HUES64 (cell line): ENCODE results near the gene MMAB. TPM values are rescaled to one million over a fixed set of nuclear protein-coding genes. Genes with fewer than 3 reads are reported as not detected.

ENCODE experiments used
- H3K27ac ChIP-seq: 2 replicates; pipeline ENCODE4 v1.7.0; 2013; ENCODE audit warnings: low read depth, low read length, inconsistent platforms
- H3K27me3 ChIP-seq: 2 replicates; pipeline ENCODE4 v1.6.1; 2013; ENCODE audit warnings: mild to moderate bottlenecking, low read length; ENCODE audit not compliant: insufficient read depth
- H3K36me3 ChIP-seq: 2 replicates; pipeline ENCODE4 v1.6.1; 2013; ENCODE audit warnings: mild to moderate bottlenecking, low read length; ENCODE audit not compliant: insufficient read depth
- H3K4me1 ChIP-seq: 2 replicates; pipeline ENCODE4 v1.6.1; 2013; ENCODE audit warnings: mild to moderate bottlenecking, low read length, moderate library complexity; ENCODE audit not compliant: insufficient read depth
- H3K4me3 ChIP-seq: 2 replicates; pipeline ENCODE4 v1.5.1; 2013; ENCODE audit warnings: mild to moderate bottlenecking, low read length, moderate library complexity
- H3K9ac ChIP-seq: 2 replicates; pipeline ENCODE4 v1.6.1; 2013; ENCODE audit warnings: mild to moderate bottlenecking, low read depth, low read length
- H3K9me3 ChIP-seq: 2 replicates; pipeline ENCODE4 v1.6.1; 2013; ENCODE audit warnings: low read depth, low read length; ENCODE audit not compliant: insufficient read depth
- WGBS: fragments of 150-250, 120-280 bp; methylation state at CpG from one replicate; pipeline ENCODE4 v1.1.7; 2013; ENCODE audit warnings: missing lambda C conversion rate; 5-methylcytosine and 5-hydroxymethylcytosine counted together
- polyA plus RNA-seq, 2 experiments: library from polyadenylated mRNA; stranded (reverse); fragments of 50-300 nt; gene quantifications; one replicate each; pipeline ENCODE4 v1.2.3, GENCODE V29; 2013

The MMAB gene
- polyA plus RNA-seq (2013, experiment 1 of 2): 32.9 TPM
- polyA plus RNA-seq (2013, experiment 2 of 2): 40.5 TPM

DNA sequence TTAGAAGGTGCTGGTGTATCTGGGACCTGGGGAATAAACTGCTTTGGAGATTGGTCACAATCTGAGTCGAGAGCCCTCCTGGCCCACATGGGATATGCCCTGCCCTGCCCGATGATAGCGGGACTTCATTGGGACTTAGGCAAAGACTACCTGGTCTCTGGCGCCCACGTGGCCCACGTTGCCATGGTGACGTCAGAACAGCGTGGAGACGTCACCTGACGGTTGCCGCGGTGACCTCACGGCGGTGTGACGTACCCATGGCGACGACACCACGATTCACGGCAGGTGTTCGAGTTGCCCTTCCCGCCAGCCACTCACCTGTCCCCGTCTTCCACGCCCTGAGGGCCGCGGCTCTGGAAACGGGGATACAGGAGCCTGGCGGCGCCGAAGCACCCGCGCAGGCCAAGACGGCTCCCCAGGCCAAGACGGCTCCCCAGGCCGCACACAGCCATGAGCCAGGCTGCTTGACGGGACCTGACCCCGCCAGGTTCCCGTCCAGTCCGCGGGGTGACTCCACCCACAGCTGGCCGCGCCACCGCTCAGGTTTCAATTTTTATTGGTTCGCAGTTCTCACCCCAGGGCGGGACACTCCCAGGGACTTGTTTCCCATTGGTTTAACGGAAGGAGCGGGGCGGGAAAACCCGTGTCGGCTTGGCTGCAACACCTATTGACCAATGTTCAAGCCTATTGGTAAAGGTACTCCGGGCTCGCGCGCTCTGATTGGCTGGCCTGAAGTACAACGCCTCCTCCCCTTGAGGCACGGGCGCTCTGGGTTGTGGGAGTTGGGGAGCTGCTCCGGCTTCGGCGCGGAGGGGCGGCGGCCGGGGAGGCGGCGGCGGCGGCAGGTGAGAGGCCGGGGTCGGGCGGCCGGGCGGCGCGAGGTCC lies at the start of gene MMAB, which contains the start of gene MVK:
MMAB (minus strand) TSS at position 476 of the 885 bp plus-strand sequence; CDS start at position 452, 24 bp downstream.
MVK (plus strand) TSS at position 766 of the 885 bp plus-strand sequence. CDS start 1,029 bp downstream, outside the sequence.
- Histone ChIP-seq H3K4me3 (peak within 1 kb of the TSS; percentile 81), H3K9me3 (no peaks in the 10 kb centered on the region), H3K27ac (peak within 1 kb of the TSS; percentile 86; the same call in 1 of the 2 replicates), H3K4me1 (peaks cover 8% of the 10 kb centered on the region), H3K9ac (peak within 1 kb of the TSS; percentile 69), H3K27me3 (no peaks in the 10 kb centered on the region), H3K36me3 (peaks cover 48% of the 10 kb centered on the region)
- WGBS: 3% methylated on average over 74 of the region's 74 CpGs

DNA sequence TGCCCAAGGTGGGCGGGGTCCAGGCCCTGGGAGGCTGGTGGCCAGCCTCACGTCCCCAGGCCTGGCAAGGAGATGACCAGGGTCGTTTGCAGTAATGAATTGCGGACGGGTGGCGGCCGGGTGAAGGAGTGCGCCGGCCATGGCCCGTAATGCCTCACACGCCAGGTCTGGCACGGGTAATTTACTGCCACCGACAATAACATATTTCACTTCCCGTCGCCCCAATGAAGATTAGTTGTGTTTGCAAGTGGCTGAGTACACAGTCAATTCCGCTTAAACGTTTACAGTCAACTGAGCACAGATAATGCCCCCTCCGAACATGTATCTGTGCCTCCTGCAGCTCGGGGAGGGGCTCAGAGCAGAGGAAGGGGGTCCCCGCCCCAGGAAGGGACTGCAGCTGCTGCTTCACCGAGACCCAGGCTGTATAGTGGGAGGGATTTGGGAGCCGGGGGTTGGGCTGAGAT lies 48.6 kb upstream of the MMAB start:
- no peak overlapping the region for H3K4me3 ChIP-seq
- WGBS: 82% methylated on average over 20 of the region's 22 CpGs
- no peaks in the 10 kb centered on the region for H3K9me3 ChIP-seq
- no peak overlapping the region for H3K27ac ChIP-seq
- no peaks in the 10 kb centered on the region for H3K36me3 ChIP-seq
- no peak overlapping the region for H3K9ac ChIP-seq
- no peaks in the 10 kb centered on the region for H3K27me3 ChIP-seq
- H3K4me1 ChIP-seq: peaks cover 8% of the 10 kb centered on the region

DNA sequence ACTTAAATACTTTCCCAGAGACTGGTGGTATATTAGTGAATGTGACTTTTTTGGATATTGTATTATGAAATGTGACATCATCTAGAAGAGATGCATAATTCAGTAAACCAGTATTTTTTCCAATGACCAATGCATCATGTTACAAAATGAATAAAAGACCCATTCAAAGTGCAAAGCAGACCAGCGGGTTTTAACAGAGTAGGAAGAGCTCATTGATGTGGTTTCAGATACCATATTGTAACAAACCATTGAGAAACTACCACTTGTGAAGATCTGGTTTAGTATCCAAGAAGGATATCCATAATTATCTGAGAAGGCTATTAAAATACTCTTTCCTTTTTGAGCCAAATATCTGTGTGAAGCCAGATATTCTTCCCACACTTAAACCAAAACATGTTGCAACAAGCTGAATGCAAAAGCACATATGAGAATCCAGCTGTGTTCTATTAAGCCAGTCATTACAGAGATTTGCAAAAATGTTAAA lies 47.9 kb upstream of the MMAB start:
- 60% methylated on average over 1 of the region's 1 CpG for WGBS
- Histone ChIP-seq H3K4me3 (no peak overlapping the region), H3K9ac (no peak overlapping the region), H3K27me3 (no peaks in the 10 kb centered on the region), H3K4me1 (peaks cover 8% of the 10 kb centered on the region), H3K27ac (no peak overlapping the region), H3K9me3 (no peaks in the 10 kb centered on the region), H3K36me3 (no peaks in the 10 kb centered on the region)

DNA sequence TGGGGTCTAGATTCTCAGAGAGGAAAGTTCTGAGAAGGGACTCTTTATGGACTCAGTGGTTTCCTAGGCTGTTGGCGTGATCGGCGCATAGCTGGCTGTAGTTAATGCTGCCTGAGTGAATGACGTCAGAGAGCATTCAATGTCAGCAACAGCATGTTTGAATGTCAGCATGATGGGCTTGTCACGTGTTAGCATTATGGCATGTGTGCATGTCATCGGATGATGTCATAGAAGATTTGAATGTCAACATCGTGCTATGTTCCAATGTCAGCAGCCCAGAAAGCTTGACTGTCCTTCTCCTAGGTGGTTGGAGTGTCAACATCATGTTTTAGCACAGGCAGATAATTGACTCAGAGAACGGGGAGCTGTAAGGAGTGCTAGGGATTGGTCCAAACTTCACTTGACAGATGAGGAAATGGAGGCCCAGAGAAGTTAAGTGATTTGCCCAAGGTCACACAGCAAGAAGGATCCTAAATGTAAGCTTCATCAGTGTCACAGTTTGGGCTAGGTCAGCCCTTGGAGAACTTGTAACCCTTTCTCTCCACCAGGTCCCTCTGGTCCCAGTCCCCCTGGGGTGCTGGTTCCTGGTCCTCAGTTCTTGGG lies 45.8 kb upstream of the MMAB start:
- Histone ChIP-seq H3K9me3 (no peaks in the 10 kb centered on the region), H3K4me3 (no peak overlapping the region), H3K27ac (no peak overlapping the region), H3K27me3 (no peaks in the 10 kb centered on the region), H3K9ac (no peak overlapping the region), H3K4me1 (peaks cover 8% of the 10 kb centered on the region), H3K36me3 (no peaks in the 10 kb centered on the region)
- 94% methylated on average over 8 of the region's 8 CpGs for WGBS

DNA sequence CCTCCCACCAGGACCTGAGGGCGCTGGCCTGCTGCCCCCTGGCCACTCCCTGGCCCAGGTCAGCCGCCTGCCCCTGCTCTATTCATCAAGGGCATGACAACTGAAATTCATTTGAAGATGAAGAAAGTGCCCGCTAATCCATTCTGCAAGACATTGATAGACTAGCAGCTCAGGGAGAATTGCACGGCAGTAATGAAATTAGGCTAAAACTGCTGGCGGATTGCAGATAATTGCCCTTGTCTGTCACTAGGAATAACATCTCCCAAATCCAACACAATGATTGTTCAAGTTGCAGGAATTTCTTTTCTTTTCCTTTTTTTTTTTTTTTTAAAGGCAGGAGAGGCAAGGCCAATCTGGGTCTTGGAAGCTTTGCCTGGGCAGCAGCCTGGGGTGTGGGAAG lies 44.8 kb upstream of the MMAB start:
- 91% methylated on average over 5 of the region's 5 CpGs for WGBS
- no peaks in the 10 kb centered on the region for H3K27me3 ChIP-seq

DNA sequence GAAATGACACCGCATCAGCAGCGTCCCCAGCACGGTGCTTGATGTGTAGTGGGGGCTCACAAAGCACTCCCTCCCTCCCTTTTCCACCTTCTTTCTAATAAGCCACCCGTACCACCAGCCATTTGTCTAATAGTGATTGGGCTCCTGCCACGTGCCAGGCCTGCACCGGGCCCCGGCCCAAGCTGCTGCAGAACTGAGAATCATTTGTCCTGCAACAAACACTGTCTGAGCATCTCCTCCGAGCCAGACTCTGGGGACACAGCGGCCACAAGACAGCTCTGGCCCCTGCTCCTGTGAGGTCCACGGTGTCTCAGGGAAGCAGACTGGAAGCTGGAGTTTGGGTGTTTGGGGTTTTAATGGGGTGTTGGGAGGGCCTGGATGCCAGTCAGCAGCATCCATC lies 44.2 kb upstream of the MMAB start:
- Histone ChIP-seq H3K4me3 (no peak overlapping the region), H3K27me3 (no peaks in the 10 kb centered on the region), H3K27ac (no peak overlapping the region), H3K9ac (no peak overlapping the region), H3K36me3 (no peaks in the 10 kb centered on the region), H3K9me3 (no peaks in the 10 kb centered on the region), H3K4me1 (peaks cover 12% of the 10 kb centered on the region)
- 89% methylated on average over 10 of the region's 10 CpGs for WGBS

More for the DNA sequence above, 44.8 kb upstream of the MMAB start:
- Histone ChIP-seq H3K4me3 (no peak overlapping the region), H3K36me3 (no peaks in the 10 kb centered on the region), H3K9ac (no peak overlapping the region), H3K27ac (no peak overlapping the region), H3K9me3 (no peaks in the 10 kb centered on the region), H3K4me1 (peaks cover 12% of the 10 kb centered on the region)

DNA sequence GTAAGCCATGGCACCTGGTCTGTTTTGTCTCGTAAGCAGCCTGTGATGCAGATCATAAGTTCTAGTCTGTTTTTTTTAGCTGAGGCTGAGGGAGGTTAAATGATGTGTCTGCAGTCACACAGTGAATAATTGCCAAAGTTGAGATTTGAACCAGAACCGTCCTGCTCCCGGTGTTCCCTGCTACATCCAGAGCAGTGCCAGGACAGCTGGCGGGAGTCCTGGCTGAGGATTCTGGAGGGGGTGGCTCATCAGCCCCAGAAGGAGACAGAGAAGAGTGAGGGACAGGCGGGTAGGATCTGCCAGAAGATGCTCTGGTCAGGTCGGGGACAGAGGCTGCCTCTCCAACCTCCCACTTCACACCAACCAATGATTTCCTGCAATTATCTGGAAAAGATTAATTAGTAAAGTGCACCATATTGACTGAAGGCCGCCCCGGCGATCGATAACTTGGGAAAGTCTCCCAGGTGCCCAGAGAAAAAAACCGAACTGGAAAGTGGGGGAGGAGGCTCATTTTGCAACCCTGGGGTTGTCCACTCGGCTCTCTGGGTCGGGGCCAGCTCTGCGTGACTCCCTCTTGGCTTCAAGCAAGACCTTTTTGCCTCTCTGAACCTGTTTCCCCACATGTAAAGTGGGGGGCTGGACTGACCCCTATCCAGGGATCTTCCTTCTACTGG lies 42.4 kb upstream of the MMAB start:
- peaks cover 4% of the 10 kb centered on the region; the same call in 1 of the 2 replicates for H3K4me1 ChIP-seq
- no peaks in the 10 kb centered on the region for H3K36me3 ChIP-seq
- 92% methylated on average over 12 of the region's 14 CpGs for WGBS
- no peak overlapping the region for H3K9ac ChIP-seq
- no peaks in the 10 kb centered on the region for H3K9me3 ChIP-seq
- H3K27me3 ChIP-seq: no peaks in the 10 kb centered on the region
- no peak overlapping the region for H3K4me3 ChIP-seq
- H3K27ac ChIP-seq: no peak overlapping the region

DNA sequence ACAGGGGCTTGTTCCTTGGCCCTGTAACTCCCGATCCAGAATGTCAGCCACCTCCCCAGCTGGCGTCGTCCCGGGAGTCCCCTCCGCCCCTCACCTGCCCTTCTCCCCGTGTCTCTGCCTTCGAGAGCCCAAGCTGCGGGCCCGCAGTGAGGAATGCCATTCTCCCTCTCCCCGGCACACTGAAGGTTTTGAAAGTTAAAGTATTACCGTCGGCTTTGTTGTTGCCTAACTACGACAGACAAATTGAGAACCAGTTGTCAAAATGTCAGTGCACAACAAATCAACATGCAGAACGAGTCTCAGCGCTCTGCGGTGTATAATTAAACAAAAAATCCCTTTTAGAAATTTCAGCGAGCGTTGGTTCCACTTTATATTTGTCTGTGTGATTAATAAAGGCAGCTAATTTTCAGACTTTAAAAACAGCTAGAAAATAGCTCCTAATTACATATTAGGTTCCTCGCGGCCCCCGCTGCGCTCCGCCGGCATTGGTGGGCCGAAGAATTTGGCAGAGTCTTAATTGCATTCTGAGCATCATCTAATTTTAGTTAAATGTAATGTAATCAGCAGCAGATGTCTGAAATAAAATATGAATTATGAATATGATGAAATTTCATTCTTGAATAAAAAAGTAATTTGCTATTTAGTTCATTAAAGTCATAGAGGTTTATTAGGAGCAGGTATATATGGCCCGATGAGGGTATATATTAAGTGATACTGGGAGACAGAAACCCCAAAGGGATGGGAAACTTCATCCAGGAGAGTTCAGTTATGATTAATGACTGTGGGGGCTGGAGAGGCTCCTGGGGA lies 40.5 kb upstream of the MMAB start:
- 79% methylated on average over 25 of the region's 26 CpGs for WGBS
- H3K27me3 ChIP-seq: no peaks in the 10 kb centered on the region

DNA sequence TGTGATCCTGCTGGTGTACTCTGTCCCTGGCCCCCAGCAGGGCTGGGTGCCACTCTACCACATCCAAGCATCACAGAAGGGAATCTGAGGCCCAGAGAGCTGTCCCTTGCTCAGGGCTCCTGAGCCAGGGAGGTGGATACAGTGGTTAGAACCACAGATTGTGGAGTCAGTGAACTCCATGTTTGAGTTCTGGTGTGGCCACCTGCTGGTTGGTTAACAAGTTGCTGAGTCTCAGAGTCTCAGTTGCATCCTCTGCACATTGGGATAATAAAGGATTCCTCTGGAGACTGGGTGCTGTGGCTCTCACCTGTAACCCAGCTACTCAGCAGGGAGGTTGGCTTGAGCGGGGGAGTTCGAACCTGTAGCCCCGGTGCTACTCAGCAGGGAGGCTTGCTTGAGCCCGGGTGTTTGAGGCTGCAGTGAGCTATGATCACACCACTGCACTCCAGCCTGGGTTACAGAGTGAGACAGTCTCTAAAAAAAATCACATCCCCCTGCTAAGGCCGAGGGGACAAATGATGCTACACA lies 39.7 kb upstream of the MMAB start:
- H3K27ac ChIP-seq: no peak overlapping the region
- H3K9ac ChIP-seq: no peak overlapping the region
- H3K4me1 ChIP-seq: peaks cover 4% of the 10 kb centered on the region; the same call in 1 of the 2 replicates
- no peaks in the 10 kb centered on the region for H3K27me3 ChIP-seq
- no peak overlapping the region for H3K4me3 ChIP-seq
- H3K9me3 ChIP-seq: no peaks in the 10 kb centered on the region
- no peaks in the 10 kb centered on the region for H3K36me3 ChIP-seq
- 54% methylated on average over 5 of the region's 5 CpGs for WGBS

More for the DNA sequence above, 40.5 kb upstream of the MMAB start:
- Histone ChIP-seq H3K9me3 (no peaks in the 10 kb centered on the region), H3K4me1 (peaks cover 4% of the 10 kb centered on the region; the same call in 1 of the 2 replicates), H3K4me3 (no peak overlapping the region), H3K36me3 (no peaks in the 10 kb centered on the region), H3K27ac (no peak overlapping the region), H3K9ac (no peak overlapping the region)

DNA sequence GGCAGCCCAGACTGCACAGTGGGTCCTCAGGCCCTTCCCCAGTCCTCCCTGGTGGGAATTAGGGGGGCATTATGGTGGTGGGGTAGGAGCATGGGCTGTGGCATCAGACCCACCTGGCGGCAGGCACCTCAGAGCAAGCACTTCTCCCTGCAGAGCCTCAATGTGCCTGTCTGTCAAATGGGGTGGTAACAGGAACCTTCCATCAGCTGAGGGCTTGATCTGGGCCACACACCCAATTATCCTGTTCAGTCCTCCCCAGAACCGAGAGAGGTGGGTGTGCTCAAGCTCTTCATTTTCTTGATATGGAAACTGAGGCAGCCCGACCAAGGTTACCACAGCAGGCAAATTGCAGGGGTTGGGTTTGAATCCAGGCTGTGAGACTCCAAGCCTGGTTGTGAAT lies 38.7 kb upstream of the MMAB start:
- Histone ChIP-seq H3K36me3 (no peaks in the 10 kb centered on the region), H3K4me3 (no peak overlapping the region), H3K9ac (no peak overlapping the region), H3K27ac (no peak overlapping the region), H3K27me3 (no peaks in the 10 kb centered on the region), H3K4me1 (peaks cover 4% of the 10 kb centered on the region; the same call in 1 of the 2 replicates), H3K9me3 (no peaks in the 10 kb centered on the region)
- 97% methylated on average over 3 of the region's 3 CpGs for WGBS
